ENCODE measurements around the gene MYH7B.

The MYH7B gene

GRCh38 chr20:34992751-34993417, 37.2 kb downstream of the MYH7B start:
- DNase-seq (ENCODE audit: low read depth, low spot score), result no peak

- no peak for DNase-seq (ENCODE audit: low read depth, low spot score)
These were observed 38.4 kb downstream of the MYH7B start for GRCh38 chr20:34993941-34994508.

GRCh38 chr20:34994509-34995131, 39.0 kb downstream of the MYH7B start:
- no peak for DNase-seq (ENCODE audit: low read depth, low spot score)

- DNase-seq (ENCODE audit: low read depth, low spot score), result no peak
These were observed 39.5 kb downstream of the MYH7B start for GRCh38 chr20:34995192-34995591.

GRCh38 chr20:34995696-34996095, 40.0 kb downstream of the MYH7B start:
- no peak for DNase-seq (ENCODE audit: low read depth, low spot score)

GRCh38 chr20:34996243-34997028, 40.8 kb downstream of the MYH7B start:
- no peak for DNase-seq (ENCODE audit: low read depth, low spot score)

DNA sequence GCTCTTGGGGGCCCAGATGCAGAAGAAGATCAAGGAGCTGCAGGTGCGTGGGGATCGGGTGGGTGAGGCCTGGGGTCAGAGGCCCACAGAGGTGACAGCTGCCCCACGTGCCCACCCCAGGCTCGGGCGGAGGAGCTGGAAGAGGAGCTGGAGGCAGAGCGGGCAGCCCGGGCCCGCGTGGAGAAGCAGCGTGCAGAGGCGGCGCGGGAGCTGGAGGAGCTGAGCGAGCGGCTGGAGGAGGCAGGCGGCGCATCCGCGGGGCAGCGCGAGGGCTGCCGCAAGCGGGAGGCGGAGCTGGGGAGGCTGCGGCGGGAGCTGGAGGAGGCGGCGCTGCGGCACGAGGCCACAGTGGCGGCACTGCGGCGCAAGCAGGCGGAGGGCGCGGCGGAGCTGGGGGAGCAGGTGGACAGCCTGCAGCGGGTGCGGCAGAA, 41.5 kb downstream of the MYH7B start:
- no peak for DNase-seq (ENCODE audit: low read depth, low spot score)

GRCh38 chr20:34997774-34998173, 42.1 kb downstream of the MYH7B start:
- no peak for DNase-seq (ENCODE audit: low read depth, low spot score)

- no peak for DNase-seq (ENCODE audit: low read depth, low spot score)
These were observed 42.8 kb downstream of the MYH7B start for GRCh38 chr20:34998331-34998950.

GRCh38 chr20:34999021-34999451, 43.4 kb downstream of the MYH7B start:
- DNase-seq (ENCODE audit: low read depth, low spot score), result no peak

DNA sequence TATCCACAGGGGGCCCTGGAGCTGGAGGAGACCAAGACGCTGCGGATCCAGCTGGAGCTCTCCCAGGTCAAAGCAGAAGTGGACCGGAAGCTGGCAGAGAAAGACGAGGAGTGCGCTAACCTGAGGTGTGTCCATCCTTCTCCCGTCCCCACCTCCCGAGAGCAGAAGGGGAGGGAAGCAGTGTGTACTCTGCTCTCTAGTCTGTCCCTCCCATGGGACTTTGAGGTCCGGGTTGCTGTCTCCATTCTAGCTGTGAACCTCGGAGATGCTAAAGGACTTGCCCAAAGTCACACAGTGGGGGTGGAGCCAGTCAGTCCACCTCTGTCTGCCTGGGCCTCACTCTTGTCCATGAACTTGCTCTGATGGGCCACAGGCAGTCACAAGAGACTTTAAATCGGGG, 44.1 kb downstream of the MYH7B start:
- no peak for DNase-seq (ENCODE audit: low read depth, low spot score)

DNA sequence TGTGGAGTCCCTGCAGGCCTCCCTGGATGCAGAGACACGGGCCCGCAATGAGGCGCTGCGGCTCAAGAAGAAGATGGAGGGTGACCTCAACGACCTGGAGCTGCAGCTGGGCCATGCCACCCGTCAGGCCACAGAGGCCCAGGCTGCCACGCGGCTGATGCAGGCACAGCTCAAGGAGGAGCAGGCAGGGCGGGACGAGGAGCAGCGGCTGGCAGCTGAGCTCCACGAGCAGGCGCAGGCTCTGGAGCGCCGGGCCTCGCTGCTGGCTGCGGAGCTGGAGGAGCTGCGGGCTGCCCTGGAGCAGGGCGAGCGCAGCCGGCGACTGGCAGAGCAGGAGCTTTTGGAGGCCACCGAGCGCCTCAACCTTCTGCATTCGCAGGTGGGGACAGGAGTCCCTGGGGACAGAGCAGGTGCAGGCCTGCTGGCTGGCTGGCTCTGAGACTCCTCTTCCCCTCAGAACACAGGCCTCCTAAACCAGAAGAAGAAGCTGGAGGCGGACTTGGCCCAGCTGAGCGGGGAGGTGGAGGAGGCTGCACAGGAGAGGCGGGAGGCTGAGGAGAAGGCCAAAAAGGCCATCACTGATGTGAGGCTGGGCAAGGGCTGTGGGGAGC, 44.7 kb downstream of the MYH7B start:
- no peak for DNase-seq (ENCODE audit: low read depth, low spot score)

DNA sequence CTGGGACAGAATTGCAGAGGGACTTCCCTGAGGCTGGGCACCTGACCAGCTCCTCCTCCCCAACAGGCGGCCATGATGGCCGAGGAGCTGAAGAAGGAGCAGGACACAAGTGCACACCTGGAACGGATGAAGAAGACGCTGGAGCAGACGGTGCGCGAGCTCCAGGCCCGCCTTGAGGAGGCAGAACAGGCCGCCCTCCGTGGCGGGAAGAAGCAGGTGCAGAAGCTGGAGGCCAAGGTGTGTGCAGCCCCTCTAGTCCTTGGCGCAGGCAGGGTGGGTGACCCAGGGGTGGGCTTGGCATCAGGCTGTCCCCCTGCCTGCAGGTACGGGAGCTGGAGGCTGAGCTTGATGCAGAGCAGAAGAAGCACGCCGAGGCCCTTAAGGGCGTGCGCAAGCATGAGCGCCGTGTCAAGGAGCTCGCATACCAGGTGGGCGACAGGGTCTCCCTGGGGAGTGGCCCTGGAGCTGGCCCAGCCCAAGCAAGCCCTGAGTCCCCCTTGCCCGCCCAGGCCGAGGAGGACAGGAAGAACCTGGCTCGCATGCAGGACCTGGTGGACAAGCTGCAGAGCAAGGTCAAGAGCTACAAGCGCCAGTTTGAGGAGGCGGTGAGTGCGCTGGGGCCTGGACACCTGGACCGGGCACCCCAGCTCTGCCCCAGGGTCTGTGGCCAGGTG, 45.4 kb downstream of the MYH7B start:
- DNase-seq (ENCODE audit: low read depth, low spot score), result no peak

DNA sequence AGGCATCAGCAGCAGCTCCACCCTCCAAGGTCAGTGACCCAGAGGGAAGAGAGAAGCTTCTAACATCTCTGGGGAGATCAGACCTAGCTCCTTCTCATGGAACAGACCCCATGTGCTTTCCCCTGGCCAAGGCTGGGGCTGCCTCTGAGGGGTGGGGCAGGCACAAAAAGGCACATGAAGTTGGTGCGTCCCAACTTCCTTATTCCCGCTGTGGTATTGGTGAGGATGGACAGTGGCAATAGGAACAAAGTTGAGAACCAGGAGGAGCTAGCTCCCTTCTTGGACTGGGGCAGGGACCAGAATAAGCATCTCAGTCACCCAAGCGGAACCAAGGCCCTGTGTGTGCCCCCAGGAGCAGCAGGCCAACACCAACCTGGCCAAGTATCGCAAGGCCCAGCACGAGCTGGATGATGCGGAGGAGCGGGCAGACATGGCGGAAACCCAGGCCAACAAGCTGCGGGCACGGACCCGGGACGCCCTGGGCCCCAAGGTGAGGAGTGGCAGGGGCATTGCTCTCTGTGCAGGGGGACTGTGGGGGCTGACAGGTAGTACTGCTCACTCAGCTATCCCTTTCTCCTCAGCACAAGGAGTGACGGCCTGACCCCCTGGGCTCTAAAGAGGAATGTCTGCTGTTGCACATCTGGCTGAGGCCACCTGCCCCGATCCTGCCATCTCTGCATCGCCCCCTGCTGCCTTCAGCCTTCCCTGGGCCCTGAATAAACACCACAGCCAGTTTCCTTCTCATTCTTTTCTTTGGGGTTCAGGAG, 46.1 kb downstream of the MYH7B start:
- no peak for DNase-seq (ENCODE audit: low read depth, low spot score)

DNA sequence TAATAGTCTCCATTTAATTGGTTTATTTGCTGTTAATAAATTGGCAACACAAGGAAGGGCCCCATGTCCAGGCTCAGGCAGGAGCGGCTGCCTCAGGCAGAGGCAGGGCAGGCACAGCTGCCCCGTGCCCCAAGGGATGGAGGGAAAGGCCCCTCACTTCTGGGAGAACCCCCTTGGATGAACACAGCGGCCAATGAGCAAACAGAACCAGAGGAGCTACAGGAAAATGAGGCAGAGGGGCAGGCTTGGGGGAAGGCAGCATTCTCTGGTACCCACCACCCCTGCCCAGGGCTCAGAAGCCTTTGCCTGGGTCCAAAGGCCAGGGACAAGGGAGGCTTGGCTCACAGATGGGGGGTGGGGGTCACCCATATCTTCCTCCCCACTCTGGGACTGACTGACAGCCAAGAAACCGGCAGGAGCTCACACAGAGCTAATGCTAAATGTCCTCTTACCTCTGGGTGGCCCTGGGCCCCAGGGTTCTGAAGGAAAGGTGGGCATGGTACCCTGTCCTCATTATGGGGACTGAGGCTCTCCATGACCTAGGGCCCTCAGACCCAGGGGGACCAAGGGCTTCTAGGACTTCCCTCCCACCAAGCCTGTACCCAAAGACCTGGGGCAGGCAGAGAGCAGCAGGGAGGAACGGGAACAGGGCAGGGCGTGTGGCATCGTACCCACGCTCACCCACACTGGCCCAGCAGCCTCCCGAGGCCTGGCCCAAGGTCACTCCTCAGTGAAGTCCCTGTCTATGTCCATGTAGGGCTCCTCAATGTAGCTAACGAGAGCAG, 47.0 kb downstream of the MYH7B start:
- no peak for DNase-seq (ENCODE audit: low read depth, low spot score)

DNA sequence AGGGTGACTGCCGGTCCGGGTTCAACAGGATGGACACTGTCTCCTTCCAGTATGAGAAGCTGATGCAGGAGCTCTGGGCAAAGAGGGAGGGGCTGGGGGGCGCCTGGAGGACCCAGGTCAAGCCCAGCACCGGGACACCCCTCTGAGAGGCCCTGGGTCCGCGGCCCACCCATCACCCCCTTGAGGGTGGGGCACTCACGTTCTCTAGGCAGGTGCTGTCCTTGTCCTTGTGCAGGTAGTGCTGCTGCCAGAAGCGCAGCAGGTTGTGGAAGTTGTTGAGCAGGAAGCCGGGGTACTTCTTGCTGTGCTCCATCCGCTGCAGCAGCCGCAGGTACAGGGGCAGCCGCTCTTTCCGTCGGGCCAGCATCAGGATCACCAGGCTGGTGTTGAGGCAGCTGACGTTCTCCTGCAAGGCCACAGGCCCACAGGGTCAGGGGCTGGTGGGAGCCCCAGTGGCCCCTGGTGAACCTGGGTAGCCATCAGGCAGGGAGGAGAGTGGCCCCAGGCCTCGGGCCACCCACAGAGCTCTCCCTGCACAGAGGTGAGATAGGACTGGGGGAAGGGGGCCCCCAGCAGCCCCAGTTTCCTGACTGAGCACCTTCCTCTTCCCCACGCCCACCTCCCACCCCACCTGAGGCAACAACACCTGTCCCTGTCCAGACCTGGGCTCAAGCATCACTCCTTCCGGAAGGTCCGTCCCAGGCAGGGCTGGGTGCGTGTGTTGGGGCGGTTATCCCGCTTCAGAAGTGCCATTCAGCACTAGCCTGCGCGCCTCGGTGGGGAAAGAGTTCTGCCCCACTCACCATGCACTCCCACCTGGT, 47.8 kb downstream of the MYH7B start:
- no peak for DNase-seq (ENCODE audit: low read depth, low spot score)

DNA sequence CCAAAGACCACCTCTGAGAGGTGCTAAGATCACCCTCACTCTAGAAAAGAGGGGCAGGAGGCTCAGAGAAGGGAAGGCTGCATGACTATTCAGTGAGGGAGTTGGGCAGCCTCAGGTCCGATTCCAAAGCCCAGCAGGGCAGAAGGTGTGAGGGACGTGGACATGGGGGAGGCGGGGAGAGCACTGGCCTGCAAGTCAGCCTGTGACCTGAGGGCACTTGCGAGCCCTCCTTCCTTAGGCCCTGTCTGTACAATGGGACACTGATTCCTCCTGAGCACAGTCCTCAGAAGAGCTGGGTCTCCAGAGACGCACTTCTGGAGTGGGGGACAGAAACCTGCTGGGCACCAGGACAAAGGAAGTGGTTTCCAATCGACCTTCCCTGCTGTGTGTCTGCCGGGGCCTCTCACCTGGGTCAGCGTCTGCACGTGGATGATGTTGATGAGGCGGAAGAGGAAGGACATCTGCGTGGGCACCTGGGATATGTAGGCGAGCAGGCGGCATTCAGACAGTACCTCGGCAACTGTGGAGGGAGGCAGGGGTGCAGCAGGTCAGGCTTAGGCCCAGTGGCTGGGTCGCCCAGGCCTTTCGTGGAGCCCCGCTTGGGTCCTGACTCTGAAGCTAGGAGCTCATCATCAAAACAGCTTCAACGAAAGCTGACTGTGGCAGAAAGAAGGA, 48.5 kb downstream of the MYH7B start:
- DNase-seq (ENCODE audit: low read depth, low spot score), result no peak
